GM12865 (cell line): ENCODE measurements around the gene INHBB.

Experiments used
- DNase-seq: peaks from one replicate; pipeline ENCODE4 v3.0.0; 2010; ENCODE audit warnings: low read depth
- H3K4me3 ChIP-seq: 2 replicates; pipeline ENCODE4 v1.5.1; 2011; ENCODE audit warnings: mild to moderate bottlenecking, low read depth, low read length, control low read depth
- CTCF ChIP-seq: IDR thresholded peaks from 2 replicates; pipeline ENCODE4 v1.5.1; 2011; ENCODE audit warnings: low read length, control low read depth, low read depth, inconsistent platforms; ENCODE audit not compliant: insufficient read depth; ENCODE audit errors: missing control alignments

Gene INHBB

GRCh38 chr2:120355780-120356266 is 9.9 kb downstream of the INHBB start:
- no peak overlapping the region for H3K4me3 ChIP-seq
- TF ChIP-seq CTCF = no peak
- no peak for DNase-seq

- no peak overlapping the region for H3K4me3 ChIP-seq
- DNase-seq = no peak
- TF ChIP-seq CTCF = no peak
Measured at GRCh38 chr2:120357768-120358167, 11.8 kb downstream of the INHBB start.

- no peak overlapping the region for H3K4me3 ChIP-seq
- TF ChIP-seq CTCF = no peak
- no peak for DNase-seq
Measured at GRCh38 chr2:120358734-120359465, 13.0 kb downstream of the INHBB start.

DNA sequence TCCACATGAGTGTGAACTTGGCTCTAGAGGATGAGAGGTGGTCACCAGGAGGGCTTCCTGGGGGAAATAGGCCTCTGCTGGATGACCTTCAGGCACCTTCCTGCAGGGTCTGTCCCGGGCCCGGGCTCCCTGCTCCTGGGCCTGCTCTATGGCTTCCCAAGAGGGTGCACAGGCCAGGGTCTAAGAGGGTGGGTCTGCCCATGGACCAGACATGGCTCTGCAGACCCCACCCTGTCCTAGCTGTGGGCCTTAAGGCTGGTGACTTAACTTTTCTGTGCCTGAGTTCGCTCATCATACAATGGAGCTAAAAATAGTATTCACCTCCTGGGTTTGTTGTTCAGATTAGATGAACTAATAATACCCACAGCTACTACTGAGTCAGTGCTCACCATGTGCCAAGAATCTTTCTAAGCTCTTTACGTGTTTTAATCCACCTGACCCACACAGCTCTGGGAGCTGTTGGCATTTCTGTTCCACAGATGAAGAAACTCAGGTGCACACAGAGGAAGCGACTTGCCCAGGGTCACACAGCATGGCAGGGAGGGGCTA is 14.4 kb downstream of the INHBB start:
- TF ChIP-seq CTCF = no peak
- no peak overlapping the region for H3K4me3 ChIP-seq
- DNase-seq = no peak

DNA sequence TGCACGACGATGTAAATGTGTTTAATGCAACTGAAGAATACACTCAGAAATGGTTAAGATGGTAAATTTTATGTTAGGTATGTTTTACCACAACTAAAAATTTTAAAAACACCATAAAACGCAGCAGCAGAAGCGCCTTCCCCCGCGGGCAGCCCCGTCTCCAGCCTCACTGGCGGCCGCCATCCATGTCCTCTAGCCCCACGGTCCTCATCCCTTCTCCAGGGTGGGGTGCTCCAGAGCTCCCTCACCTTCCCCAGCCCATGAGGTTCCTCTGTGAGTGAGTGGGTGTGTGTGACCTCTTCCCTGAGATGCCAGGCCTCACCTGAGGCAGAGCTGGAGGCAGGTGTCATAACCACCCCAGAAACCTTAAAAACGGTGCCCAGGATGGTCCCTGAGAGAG is 17.0 kb downstream of the INHBB start:
- H3K4me3 ChIP-seq = no peak overlapping the region
- no peak for DNase-seq
- TF ChIP-seq CTCF = no peak

DNA sequence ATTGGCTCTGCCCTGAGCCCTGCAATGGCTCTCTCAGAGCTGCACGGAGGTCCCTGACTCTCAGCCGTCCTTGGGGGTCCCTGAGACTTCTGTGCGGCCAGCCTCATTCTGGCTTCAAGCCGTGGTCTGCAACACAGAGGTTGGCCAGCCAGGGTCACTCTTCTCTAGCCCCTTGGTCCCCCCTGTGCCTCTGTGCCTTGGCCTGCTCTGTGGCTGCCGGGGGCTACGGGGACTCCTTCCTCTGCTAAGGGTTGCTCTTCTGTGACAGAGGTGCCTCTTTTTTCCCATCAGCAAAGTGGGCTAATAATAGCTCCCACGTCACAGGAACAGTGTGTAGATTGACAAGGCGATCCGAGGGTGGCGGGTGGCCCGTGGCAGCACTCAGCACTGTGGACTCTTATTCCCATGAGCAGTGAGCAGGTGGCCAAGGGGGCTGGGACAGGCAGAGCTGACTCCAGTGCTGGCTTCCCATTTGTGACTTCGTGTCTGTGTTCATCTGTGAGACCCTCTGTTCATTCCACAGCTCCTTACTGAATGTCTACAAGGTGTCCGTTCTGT is 19.4 kb downstream of the INHBB start:
- TF ChIP-seq CTCF = no peak
- H3K4me3 ChIP-seq = no peak overlapping the region
- DNase-seq = no peak
